ENCODE measurements around the gene C1orf232. TPM values are rescaled to one million over a fixed set of nuclear protein-coding genes. Genes with fewer than 3 reads are reported as not detected.

The C1orf232 gene
- not detected in 2 replicates for polyA plus RNA-seq (2011; rRNA removed)
- polyA plus RNA-seq (2012; cell fraction: cytosol; rRNA removed) = not detected in 2 replicates
- not detected in 2 replicates for polyA plus RNA-seq (2012; cell fraction: nucleus; rRNA removed)
- polyA plus RNA-seq (2017; fragmentation: RNase III; extraction: RNeasy Plus Mini Kit Qiagen cat#74134 plus additional on column Dnase treatment) = not detected in 3 replicates
- polyA minus RNA-seq (2011; rRNA and poly(A)+ RNA removed) = not detected in 2 replicates

GRCh38 chr1:26168410-26169197 lies at the start of gene C1orf232:
Gene C1orf232, minus strand, starts transcription at chr1:26168963. Its CDS starts 464 bp downstream, at chr1:26168499.
- Histone ChIP-seq H3K4me2 (peak within 1 kb of the TSS; percentile 87), H3K9me3 (no peaks in the 10 kb centered on the region), H3K27ac (peak within 1 kb of the TSS; percentile 90 to 99), H3K4me1 (peaks cover 10% of the 10 kb centered on the region; the same call in 2 of the 3 replicates), H3K4me3 (peak within 1 kb of the TSS; percentile 95)
- 92% methylated on average over 3 of the region's 5 CpGs for WGBS (ENCODE audit: missing lambda C conversion rate)
- POLR2A ChIA-PET = interaction anchor here (0.5 to 1.5 kb wide), 2 partner anchors 57 to 263 kb away, joined by 6 to 8 read pairs; partner anchors contain the start of gene PDIK1L
- DNase-seq (ENCODE audit: low read depth in 1 of 2, low spot score in 1 of 2) (no peak), ATAC-seq (no peak), FAIRE-seq (no peak)
- no peak for TF ChIP-seq ZC3H11A (IDR thresholded peaks at IDR 0.05)
- CTCF ChIA-PET = interaction anchor here (1.1 to 3.7 kb wide), 9 partner anchors 12 to 153 kb away, joined by 3 to 33 read pairs (median 5); partner anchors contain the start of gene CEP85

- CTCF ChIA-PET = interaction anchor here (1.9 kb wide), 1 partner anchor 19 kb away, joined by 8 read pairs; the partner anchor contains the start of gene CEP85
- H3K4me2 ChIP-seq = no peak overlapping the region
- ATAC-seq = no peak
- peaks cover 9% of the 10 kb centered on the region; the same call in 2 of the 3 replicates for H3K4me1 ChIP-seq
- no peak overlapping the region for H3K4me3 ChIP-seq
- FAIRE-seq = no peak
- no peak for DNase-seq (ENCODE audit: low read depth in 1 of 2, low spot score in 1 of 2)
- H3K9me3 ChIP-seq = no peaks in the 10 kb centered on the region
- TF ChIP-seq RCOR1 (IDR thresholded peaks at IDR 0.05; ENCODE audit: low read depth, low read length) (no peak), ZSCAN20 (CRISPR knock-in tag; IDR thresholded peaks at IDR 0.05) (no peak), SREBF2 (IDR thresholded peaks at IDR 0.05) (no peak), MAZ (IDR thresholded peaks at IDR 0.05; ENCODE audit: borderline replicate concordance, low read depth, low read length) (no peak), ELK1 (IDR thresholded peaks at IDR 0.05; ENCODE audit: low read depth, low read length) (no peak), CHD2 (IDR thresholded peaks at IDR 0.05; ENCODE audit: low read length, partially characterized antibody) (no peak), TFCP2L1 (CRISPR knock-in tag; IDR thresholded peaks at IDR 0.05) (no peak), ATOH8 (CRISPR knock-in tag; IDR thresholded peaks at IDR 0.05; ENCODE audit: low read depth) (no peak), CTCF (IDR thresholded peaks at IDR 0.05) (no peak)
- WGBS (ENCODE audit: missing lambda C conversion rate) = 34% methylated on average over 3 of the region's 3 CpGs
- H3K27ac ChIP-seq = no peak overlapping the region
- POLR2A ChIA-PET = no interaction called here
These were observed 46.5 kb upstream of the C1orf232 start for GRCh38 chr1:26215246-26215645.

- CTCF ChIA-PET = no interaction called here
- FAIRE-seq = no peak
These were observed 44.7 kb upstream of the C1orf232 start for GRCh38 chr1:26213335-26213905.

GRCh38 chr1:26212726-26213125 lies 44.0 kb upstream of the C1orf232 start:
- no peak for ATAC-seq
- Histone ChIP-seq H3K4me3 (no peak overlapping the region), H3K4me2 (no peak overlapping the region), H3K4me1 (no peaks in the 10 kb centered on the region), H3K9me3 (no peaks in the 10 kb centered on the region), H3K27ac (no peak overlapping the region)
- ChIA-PET CTCF (interaction anchor here (0.9 kb wide), 1 partner anchor 12 kb away, joined by 4 read pairs; no protein-coding TSS in a partner anchor), POLR2A (no interaction called here)
- 71% methylated on average over 5 of the region's 5 CpGs for WGBS (ENCODE audit: missing lambda C conversion rate)
- TF ChIP-seq ZFP36 (IDR thresholded peaks at IDR 0.05; ENCODE audit: borderline replicate concordance, partially characterized antibody) (no peak), TP53 (CRISPR knock-in tag; IDR thresholded peaks at IDR 0.05) (no peak)
- DNase-seq (ENCODE audit: low read depth in 1 of 2, low spot score in 1 of 2) = no peak
- no peak for FAIRE-seq

More at GRCh38 chr1:26213335-26213905, 44.7 kb upstream of the C1orf232 start:
- Histone ChIP-seq H3K27ac (no peak overlapping the region), H3K4me2 (no peak overlapping the region), H3K9me3 (no peaks in the 10 kb centered on the region), H3K4me1 (peaks cover under 1% of the 10 kb centered on the region; the same call in 1 of the 3 replicates), H3K4me3 (no peak overlapping the region)
- DNase-seq (ENCODE audit: low read depth in 1 of 2, low spot score in 1 of 2) = no peak
- POLR2A ChIA-PET = no interaction called here
- no peak for TF ChIP-seq ZFP36 (IDR thresholded peaks at IDR 0.05; ENCODE audit: borderline replicate concordance, partially characterized antibody)
- no peak for TF ChIP-seq TFCP2L1 (CRISPR knock-in tag; IDR thresholded peaks at IDR 0.05)
- TF ChIP-seq JUNB (IDR thresholded peaks at IDR 0.05) = no peak
- no peak for TF ChIP-seq EHMT2 (IDR thresholded peaks at IDR 0.05; ENCODE audit: low read depth)
- no peak for ATAC-seq
- WGBS (ENCODE audit: missing lambda C conversion rate) = 72% methylated on average over 6 of the region's 6 CpGs

All from A549 (cell line).